NCI-H2029 treated with DMSO at 0.1 percent for 48 hours (cell line): Measurements from ENCODE around the gene C1orf167.

Source experiments
- DNase-seq: peaks from one replicate; lab custom pipeline; 2025; lab: John Stamatoyannopoulos, UW

The C1orf167 gene

GRCh38 chr1:11835441-11836225 is 73.6 kb downstream of the C1orf167 start:
- no peak for DNase-seq

GRCh38 chr1:11836955-11837766 is 75.2 kb downstream of the C1orf167 start:
- no peak for DNase-seq

GRCh38 chr1:11837767-11838348 is 75.9 kb downstream of the C1orf167 start:
- DNase-seq = no peak

GRCh38 chr1:11838349-11839272 is 76.6 kb downstream of the C1orf167 start:
- DNase-seq = no peak
